ENCODE results near the gene CNTNAP5.

DNA sequence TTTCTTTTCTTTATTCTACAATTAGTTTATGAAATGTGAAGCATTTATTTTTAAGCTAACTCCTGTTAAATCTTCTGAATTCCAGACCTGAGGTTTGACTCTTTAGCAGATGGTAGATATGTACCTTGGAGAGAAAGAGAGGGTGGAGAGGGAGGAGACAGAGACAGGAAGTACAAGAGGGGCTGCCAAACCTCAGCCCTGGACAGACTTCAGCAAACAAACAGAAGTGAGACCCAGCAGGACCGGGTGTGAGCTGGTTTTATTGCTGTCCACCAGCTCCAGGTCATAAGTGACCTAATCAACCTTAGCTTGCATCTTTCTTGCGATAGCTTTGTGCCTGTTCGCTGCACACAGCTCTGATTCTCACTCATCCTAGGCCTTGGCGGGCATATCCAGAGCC, 168.6 kb downstream of the CNTNAP5 start:
- TF ChIP-seq, protein P1, sequence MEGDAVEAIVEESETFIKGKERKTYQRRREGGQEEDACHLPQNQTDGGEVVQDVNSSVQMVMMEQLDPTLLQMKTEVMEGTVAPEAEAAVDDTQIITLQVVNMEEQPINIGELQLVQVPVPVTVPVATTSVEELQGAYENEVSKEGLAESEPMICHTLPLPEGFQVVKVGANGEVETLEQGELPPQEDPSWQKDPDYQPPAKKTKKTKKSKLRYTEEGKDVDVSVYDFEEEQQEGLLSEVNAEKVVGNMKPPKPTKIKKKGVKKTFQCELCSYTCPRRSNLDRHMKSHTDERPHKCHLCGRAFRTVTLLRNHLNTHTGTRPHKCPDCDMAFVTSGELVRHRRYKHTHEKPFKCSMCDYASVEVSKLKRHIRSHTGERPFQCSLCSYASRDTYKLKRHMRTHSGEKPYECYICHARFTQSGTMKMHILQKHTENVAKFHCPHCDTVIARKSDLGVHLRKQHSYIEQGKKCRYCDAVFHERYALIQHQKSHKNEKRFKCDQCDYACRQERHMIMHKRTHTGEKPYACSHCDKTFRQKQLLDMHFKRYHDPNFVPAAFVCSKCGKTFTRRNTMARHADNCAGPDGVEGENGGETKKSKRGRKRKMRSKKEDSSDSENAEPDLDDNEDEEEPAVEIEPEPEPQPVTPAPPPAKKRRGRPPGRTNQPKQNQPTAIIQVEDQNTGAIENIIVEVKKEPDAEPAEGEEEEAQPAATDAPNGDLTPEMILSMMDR (IDR thresholded peaks at IDR 0.05): no peak
- no peak for TF ChIP-seq EZH2 (IDR thresholded peaks at IDR 0.05; ENCODE audit: borderline replicate concordance, insufficient read depth, low read depth, low read length, poor library complexity, severe bottlenecking)
